IPS-11a (cell line): Measurements from ENCODE around the gene SLC25A6.
"Not testable (repeated sequence)": the region's sequence is repeated elsewhere in the genome, so short reads cannot be mapped to it uniquely, and the experiment has no call there.

ENCODE experiments used
- H3K4me3 ChIP-seq: one replicate; pipeline ENCODE4 v1.5.1; 2013; ENCODE audit warnings: low read depth, low read length, control low read depth

SLC25A6 gene

GRCh38 chrX:1391707-1392375 is at the start of gene SLC25A6:
TSS of gene SLC25A6 (minus strand) at chrX:1392113. CDS start at chrX:1392009, 104 bp downstream.
- peak within 1 kb of the TSS; percentile 99 for H3K4me3 ChIP-seq

GRCh38 chrX:1440506-1440905 is 48.6 kb upstream of the SLC25A6 start:
- no peak overlapping the region for H3K4me3 ChIP-seq

GRCh38 chrX:1435241-1435895 is 43.5 kb upstream of the SLC25A6 start:
- H3K4me3 ChIP-seq: no peak overlapping the region

- H3K4me3 ChIP-seq: no peak overlapping the region
These were observed 42.9 kb upstream of the SLC25A6 start for GRCh38 chrX:1434871-1435240.

GRCh38 chrX:1433646-1434357 is 41.9 kb upstream of the SLC25A6 start:
- no peak overlapping the region for H3K4me3 ChIP-seq

- H3K4me3 ChIP-seq: no peak overlapping the region
These were observed 38.5 kb upstream of the SLC25A6 start for GRCh38 chrX:1430451-1430850.

- H3K4me3 ChIP-seq: no peak overlapping the region
These were observed 35.8 kb upstream of the SLC25A6 start for GRCh38 chrX:1427756-1428155.

GRCh38 chrX:1426321-1426720 is 34.4 kb upstream of the SLC25A6 start:
- H3K4me3 ChIP-seq: not testable (repeated sequence)

GRCh38 chrX:1425381-1425780 is 33.5 kb upstream of the SLC25A6 start:
- no peak overlapping the region for H3K4me3 ChIP-seq

GRCh38 chrX:1424147-1424851 is 32.4 kb upstream of the SLC25A6 start:
- H3K4me3 ChIP-seq: no peak overlapping the region

- no peak overlapping the region for H3K4me3 ChIP-seq
These were observed 31.3 kb upstream of the SLC25A6 start for GRCh38 chrX:1423215-1423614.

- H3K4me3 ChIP-seq: no peak overlapping the region
These were observed 30.2 kb upstream of the SLC25A6 start for GRCh38 chrX:1422135-1422465.

GRCh38 chrX:1421433-1422134 is 29.7 kb upstream of the SLC25A6 start:
- H3K4me3 ChIP-seq: no peak overlapping the region

- H3K4me3 ChIP-seq: no peak overlapping the region
These were observed 28.5 kb upstream of the SLC25A6 start for GRCh38 chrX:1420371-1420770.

GRCh38 chrX:1419545-1420355 is 27.8 kb upstream of the SLC25A6 start:
- H3K4me3 ChIP-seq: no peak overlapping the region

GRCh38 chrX:1418901-1419544 is 27.1 kb upstream of the SLC25A6 start:
- H3K4me3 ChIP-seq: no peak overlapping the region

- no peak overlapping the region for H3K4me3 ChIP-seq
These were observed 26.2 kb upstream of the SLC25A6 start for GRCh38 chrX:1417921-1418771.

- H3K4me3 ChIP-seq: no peak overlapping the region
These were observed 25.2 kb upstream of the SLC25A6 start for GRCh38 chrX:1416965-1417760.
